Measurements from ENCODE around the gene PSENEN. TPM values are rescaled to one million over a fixed set of nuclear protein-coding genes. Genes with fewer than 3 reads are reported as not detected.

The PSENEN gene
- total and polyA plus RNA-seq, 9 of the 15 experiments (the other 6 are each of a cell fraction or from before 2014, with no cell fraction given), result 34.5 to 299 (median 61.1) TPM

GRCh38 chr19:35745328-35746086 is at the start of gene PSENEN, which contains the start of gene U2AF1L4 (continued):
- TF ChIP-seq TFAP4 (CRISPR knock-in tag; IDR thresholded peaks at IDR 0.05; ENCODE audit: borderline replicate concordance) (no peak; the same call in 1 of the 2 replicates), ETS1 (conservative IDR thresholded peaks at IDR 0.05; ENCODE audit: control insufficient read depth, low read depth, low read length) (peak; percentile 92), POLR2A (conservative IDR thresholded peaks at IDR 0.05) (peak; percentile 35; the same call in 1 of the 2 replicates), ZNF644 (tag; IDR thresholded peaks at IDR 0.05; ENCODE audit: low read depth) (no peak; the same call in 1 of the 2 replicates), HSF4 (CRISPR knock-in tag; IDR thresholded peaks at IDR 0.05; ENCODE audit: borderline replicate concordance) (no peak), FOXJ3 (CRISPR knock-in tag; IDR thresholded peaks at IDR 0.05) (no peak), ZFPM2 (CRISPR knock-in tag; IDR thresholded peaks at IDR 0.05) (no peak), PTRF (tag; IDR thresholded peaks at IDR 0.05) (no peak), VEZF1 (CRISPR knock-in tag; IDR thresholded peaks at IDR 0.05) (peak; percentile 88), GTF2B (IDR thresholded peaks at IDR 0.05; ENCODE audit: extremely low read depth, insufficient read length) (no peak), ZBTB34 (CRISPR knock-in tag; IDR thresholded peaks at IDR 0.05) (no peak), SNRNP70 (optimal IDR thresholded peaks at IDR 0.05; ENCODE audit: low read depth, low read length) (no peak), SIN3B (IDR thresholded peaks at IDR 0.05; ENCODE audit: low read depth) (no peak), STAT5A (IDR thresholded peaks at IDR 0.05; ENCODE audit: borderline replicate concordance, low read length) (no peak), ATF4 (CRISPR knock-in tag; IDR thresholded peaks at IDR 0.05) (0 out of 2 replicates have a peak, but pooled peaks have one; percentile 32), ATF1 (CRISPR knock-in tag; IDR thresholded peaks at IDR 0.05) (peak; percentile 39; the same call in 1 of the 2 replicates), ATF1 (tag; IDR thresholded peaks at IDR 0.05) (peak; percentile 93), ZBTB8A (IDR thresholded peaks at IDR 0.05; ENCODE audit: partially characterized antibody) (no peak), ZNF398 (CRISPR knock-in tag; IDR thresholded peaks at IDR 0.05) (no peak)
